ENCODE results near the gene PYDC2. TPM values are rescaled to one million over a fixed set of nuclear protein-coding genes. Genes with fewer than 3 reads are reported as not detected.

Gene PYDC2
- total and polyA plus RNA-seq, 2 donors (not counting 3 experiments of a cell fraction or from before 2014, with no cell fraction given): not detected

DNA sequence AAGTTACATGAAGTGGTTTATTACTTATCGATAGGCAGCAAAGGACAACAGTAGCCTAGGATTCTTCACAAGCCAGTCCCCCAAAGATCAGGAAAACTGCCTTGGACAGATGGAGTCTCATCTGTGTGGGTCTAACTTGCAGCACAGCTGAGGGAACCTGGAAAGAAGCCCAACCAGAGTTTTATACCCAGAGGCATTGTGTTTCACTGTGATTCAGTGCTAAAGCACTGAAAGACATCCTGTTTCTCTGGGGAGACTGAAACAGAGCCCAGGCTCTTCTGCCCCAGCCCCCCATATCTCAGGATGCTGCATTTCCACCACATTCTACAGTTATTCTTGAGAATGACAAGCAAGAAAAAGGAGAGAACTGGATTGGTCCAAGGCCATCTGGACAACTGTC lies 48.2 kb upstream of the PYDC2 start:
- BruUV-seq (replicated peaks): no TSS peak
- Histone ChIP-seq H3K27me3 (ENCODE audit: control insufficient read depth in 2 of 2, insufficient read depth in 2 of 2, low read length in 2 of 2) (no peaks in the 10 kb centered on the region), H3K27ac (ENCODE audit: insufficient read depth, low read depth, low read length) (peak overlapping the region; percentile 25), H2AFZ (ENCODE audit: low read depth, low read length) (no peak overlapping the region), H3K79me2 (ENCODE audit: control insufficient read depth, insufficient read depth, low read length) (no peaks in the 10 kb centered on the region), H4K20me1 (replicated peaks; ENCODE audit: control insufficient read depth, extremely low read depth, insufficient read depth, low read length) (no peaks in the 10 kb centered on the region), H3K9ac (replicated peaks; ENCODE audit: extremely low read depth, insufficient read depth, low read length) (no peak overlapping the region), H3K9me3 (replicated peaks; ENCODE audit: control insufficient read depth, insufficient read depth, low read length) (no peaks in the 10 kb centered on the region), H3K4me2 (ENCODE audit: insufficient read depth, low read length) (peak overlapping the region; percentile 34), H3K4me3 (replicated peaks in 1 of 3; ENCODE audit: insufficient read depth in 1 of 3, low read depth in 1 of 3, low read length in 3 of 3) (no peak overlapping the region), H3K4me1 (ENCODE audit: control insufficient read depth, extremely low read depth, insufficient read depth, low read length) (peaks cover 11% of the 10 kb centered on the region), H3K9me1 (replicated peaks; ENCODE audit: control insufficient read depth, extremely low read depth, insufficient read depth, low read length) (no peaks in the 10 kb centered on the region), H3K36me3 (ENCODE audit: control insufficient read depth in 2 of 2, extremely low read depth in 1 of 2, insufficient read depth in 2 of 2, low read length in 2 of 2) (no peaks in the 10 kb centered on the region)
- dilution Hi-C loops (cut with MboI; ENCODE audit: extremely low pct_ligation_motif_present, low sequenced_read_pairs): no loop called here
- TF ChIP-seq POLR2AphosphoS5 (IDR thresholded peaks at IDR 0.05; ENCODE audit: insufficient read depth, low read depth, low read length) (peak; percentile 24), FOS (IDR thresholded peaks at IDR 0.05; ENCODE audit: borderline replicate concordance, insufficient read depth, low read length) (peak; percentile 54), JUN (IDR thresholded peaks at IDR 0.05; ENCODE audit: borderline replicate concordance, insufficient read depth, insufficient read length, low read depth) (peak; percentile 45), POLR2A (IDR thresholded peaks at IDR 0.05; ENCODE audit: low read depth, low read length) (no peak)
- FAIRE-seq (peak; percentile 88), DNase-seq (ENCODE audit: low read depth, low spot score) (peak; percentile 97)
- CTCF ChIA-PET: no interaction called here
- POLR2A ChIA-PET: no interaction called here
- intact Hi-C loops (cut with micrococcal nuclease): loop anchor here (2.0 to 5.0 kb wide), 2 partner anchors 175 to 642 kb away; no protein-coding TSS in a partner anchor

DNA sequence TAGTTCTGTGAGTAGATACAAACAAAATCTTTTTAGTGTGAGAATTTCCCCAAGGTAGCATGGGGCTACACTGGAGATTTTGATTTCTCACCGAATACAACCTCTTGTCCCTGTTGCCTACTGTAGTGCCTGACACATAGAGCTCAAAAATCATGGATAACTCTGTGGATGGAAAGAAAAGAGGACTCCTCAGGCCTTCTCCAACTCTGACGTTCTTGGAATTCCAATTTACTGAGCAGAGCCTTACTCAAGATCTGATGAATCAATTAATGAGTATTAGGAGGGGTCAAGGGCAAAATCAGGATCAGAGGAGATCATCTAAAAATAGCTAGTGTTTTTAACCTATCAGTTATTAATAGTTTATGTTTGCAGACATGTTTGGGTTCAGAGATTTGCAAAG lies 46.7 kb upstream of the PYDC2 start:
- TF ChIP-seq POLR2A (IDR thresholded peaks at IDR 0.05; ENCODE audit: low read depth, low read length) (no peak), POLR2AphosphoS5 (IDR thresholded peaks at IDR 0.05; ENCODE audit: insufficient read depth, low read depth, low read length) (no peak), FOS (IDR thresholded peaks at IDR 0.05; ENCODE audit: borderline replicate concordance, insufficient read depth, low read length) (no peak), EZH2 (IDR thresholded peaks at IDR 0.05; ENCODE audit: borderline replicate concordance, low read depth, low read length, severe bottlenecking) (no peak), GATA2 (IDR thresholded peaks at IDR 0.05; ENCODE audit: insufficient read depth, insufficient read length, low read depth, low read length) (no peak), MYC (IDR thresholded peaks at IDR 0.05; ENCODE audit: low read depth, low read length) (no peak), JUN (IDR thresholded peaks at IDR 0.05; ENCODE audit: borderline replicate concordance, insufficient read depth, insufficient read length, low read depth) (no peak)
- TF ChIP-seq, protein P1, sequence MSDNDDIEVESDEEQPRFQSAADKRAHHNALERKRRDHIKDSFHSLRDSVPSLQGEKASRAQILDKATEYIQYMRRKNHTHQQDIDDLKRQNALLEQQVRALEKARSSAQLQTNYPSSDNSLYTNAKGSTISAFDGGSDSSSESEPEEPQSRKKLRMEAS (IDR thresholded peaks at IDR 0.05; ENCODE audit: insufficient read depth, insufficient read length): no peak
- TF ChIP-seq, protein P2, sequence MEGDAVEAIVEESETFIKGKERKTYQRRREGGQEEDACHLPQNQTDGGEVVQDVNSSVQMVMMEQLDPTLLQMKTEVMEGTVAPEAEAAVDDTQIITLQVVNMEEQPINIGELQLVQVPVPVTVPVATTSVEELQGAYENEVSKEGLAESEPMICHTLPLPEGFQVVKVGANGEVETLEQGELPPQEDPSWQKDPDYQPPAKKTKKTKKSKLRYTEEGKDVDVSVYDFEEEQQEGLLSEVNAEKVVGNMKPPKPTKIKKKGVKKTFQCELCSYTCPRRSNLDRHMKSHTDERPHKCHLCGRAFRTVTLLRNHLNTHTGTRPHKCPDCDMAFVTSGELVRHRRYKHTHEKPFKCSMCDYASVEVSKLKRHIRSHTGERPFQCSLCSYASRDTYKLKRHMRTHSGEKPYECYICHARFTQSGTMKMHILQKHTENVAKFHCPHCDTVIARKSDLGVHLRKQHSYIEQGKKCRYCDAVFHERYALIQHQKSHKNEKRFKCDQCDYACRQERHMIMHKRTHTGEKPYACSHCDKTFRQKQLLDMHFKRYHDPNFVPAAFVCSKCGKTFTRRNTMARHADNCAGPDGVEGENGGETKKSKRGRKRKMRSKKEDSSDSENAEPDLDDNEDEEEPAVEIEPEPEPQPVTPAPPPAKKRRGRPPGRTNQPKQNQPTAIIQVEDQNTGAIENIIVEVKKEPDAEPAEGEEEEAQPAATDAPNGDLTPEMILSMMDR (IDR thresholded peaks at IDR 0.05; ENCODE audit: extremely low read depth in 1 of 2, insufficient read depth in 1 of 2, low read depth in 1 of 2, low read length in 2 of 2): no peak
- Histone ChIP-seq H3K4me3 (replicated peaks in 1 of 3; ENCODE audit: insufficient read depth in 1 of 3, low read depth in 1 of 3, low read length in 3 of 3) (no peak overlapping the region), H3K9me3 (replicated peaks; ENCODE audit: control insufficient read depth, insufficient read depth, low read length) (no peaks in the 10 kb centered on the region), H3K4me1 (ENCODE audit: control insufficient read depth, extremely low read depth, insufficient read depth, low read length) (peaks cover 11% of the 10 kb centered on the region), H3K9me1 (replicated peaks; ENCODE audit: control insufficient read depth, extremely low read depth, insufficient read depth, low read length) (no peaks in the 10 kb centered on the region), H3K79me2 (ENCODE audit: control insufficient read depth, insufficient read depth, low read length) (no peaks in the 10 kb centered on the region), H3K4me2 (ENCODE audit: insufficient read depth, low read length) (no peak overlapping the region), H3K9ac (replicated peaks; ENCODE audit: extremely low read depth, insufficient read depth, low read length) (no peak overlapping the region), H3K27me3 (ENCODE audit: control insufficient read depth in 2 of 2, insufficient read depth in 2 of 2, low read length in 2 of 2) (no peaks in the 10 kb centered on the region), H3K27ac (ENCODE audit: insufficient read depth, low read depth, low read length) (no peak overlapping the region), H2AFZ (ENCODE audit: low read depth, low read length) (no peak overlapping the region), H3K36me3 (ENCODE audit: control insufficient read depth in 2 of 2, extremely low read depth in 1 of 2, insufficient read depth in 2 of 2, low read length in 2 of 2) (no peaks in the 10 kb centered on the region), H4K20me1 (replicated peaks; ENCODE audit: control insufficient read depth, extremely low read depth, insufficient read depth, low read length) (no peaks in the 10 kb centered on the region)
- CTCF ChIA-PET: interaction anchor here (1.0 to 2.3 kb wide), 4 partner anchors 13 to 1030 kb away, joined by 3 to 7 read pairs (median 4); no protein-coding TSS in a partner anchor
- dilution Hi-C loops (cut with MboI; ENCODE audit: extremely low pct_ligation_motif_present, low sequenced_read_pairs) (no loop called here), intact Hi-C loops (cut with micrococcal nuclease) (loop anchor here (5.0 kb wide), 1 partner anchor 177 kb away; no protein-coding TSS in a partner anchor)
- BruUV-seq (replicated peaks): no TSS peak
- FAIRE-seq (no peak), DNase-seq (ENCODE audit: low read depth, low spot score) (no peak)
- POLR2A ChIA-PET: no interaction called here
